IMR-90 (cell line): ENCODE results near the gene HSD17B4. TPM values are rescaled to one million over a fixed set of nuclear protein-coding genes. Genes with fewer than 3 reads are reported as not detected.

Experiments used
- ATAC-seq: fragments of 200-7000 bp; cut with Tn5 transposase; 2 replicates; pipeline ENCODE4 v1.9.1; 2020; ENCODE audit warnings: low read depth, mild to moderate bottlenecking, moderate library complexity
- BruUV-seq: library from RNA; stranded (reverse); fragments of 400-500 nt; replicated peaks from 2 replicates; lab custom pipeline; 2021; lab: Mats Ljungman, UMichigan
- CTCF ChIA-PET: fragments of 300-600 bp; formaldehyde crosslinking; extraction: SDS; loops from one replicate; lab custom pipeline; 2021; ENCODE audit warnings: antibody characterized with exemption; lab: Yijun Ruan, JAX
- POLR2A ChIA-PET: fragments of 300-600 bp; sonication (Branson Sonifier 250); formaldehyde crosslinking; loops from one replicate; lab custom pipeline; 2022; ENCODE audit warnings: antibody characterized with exemption; ENCODE audit not compliant: unreplicated experiment; lab: Charles Lee
- DNase-seq: peaks from one replicate; pipeline ENCODE4 v3.0.0; 2013
- H2AFZ ChIP-seq: replicated peaks from 2 replicates; pipeline ENCODE3; 2013; ENCODE audit warnings: low read length, mild to moderate bottlenecking; ENCODE audit not compliant: poor library complexity
- H2AK5ac ChIP-seq: 2 replicates; pipeline ENCODE4 v1.6.1; 2013; ENCODE audit warnings: low read depth, low read length, inconsistent platforms
- H2AK9ac ChIP-seq: replicated peaks from 2 replicates; pipeline ENCODE3; 2013; ENCODE audit warnings: mild to moderate bottlenecking, low read depth, low read length, moderate library complexity; ENCODE audit not compliant: poor library complexity
- H2BK120ac ChIP-seq: 2 replicates; pipeline ENCODE4 v1.6.1; 2013; ENCODE audit warnings: low read depth, low read length, inconsistent platforms
- H2BK15ac ChIP-seq: 3 replicates; pipeline ENCODE4 v1.6.1; 2013; ENCODE audit warnings: low read depth, low read length, inconsistent platforms
- H2BK20ac ChIP-seq: 2 replicates; pipeline ENCODE4 v1.6.1; 2013; ENCODE audit warnings: low read depth, mild to moderate bottlenecking, inconsistent platforms, low read length, moderate library complexity
- H2BK5ac ChIP-seq: 2 replicates; pipeline ENCODE4 v1.6.1; 2013; ENCODE audit warnings: mild to moderate bottlenecking, low read depth, low read length, inconsistent platforms; ENCODE audit not compliant: poor library complexity, severe bottlenecking
- H3K14ac ChIP-seq: replicated peaks from 2 replicates; pipeline ENCODE4 v1.6.1; 2013; ENCODE audit warnings: low read depth, low read length, inconsistent platforms
- H3K18ac ChIP-seq: 2 replicates; pipeline ENCODE4 v1.6.1; 2013; ENCODE audit warnings: low read depth, low read length, control low read depth
- H3K23ac ChIP-seq: 2 replicates; pipeline ENCODE4 v1.6.1; 2013; ENCODE audit warnings: low read depth, low read length, inconsistent platforms
- H3K27ac ChIP-seq: 2 replicates; pipeline ENCODE4 v1.5.1; 2013; ENCODE audit warnings: mild to moderate bottlenecking, control low read depth, low read length; ENCODE audit not compliant: insufficient read depth
- H3K27me3 ChIP-seq: 2 replicates; pipeline ENCODE4 v1.6.1; 2013; ENCODE audit warnings: low read length; ENCODE audit not compliant: control insufficient read depth, insufficient read depth
- H3K36me3 ChIP-seq: 2 replicates; pipeline ENCODE4 v1.6.1; 2013; ENCODE audit warnings: low read length, mixed read lengths; ENCODE audit not compliant: control insufficient read depth, insufficient read depth
- H3K4ac ChIP-seq: 2 replicates; pipeline ENCODE4 v1.6.1; 2013; ENCODE audit warnings: low read depth, low read length, inconsistent platforms
- H3K4me1 ChIP-seq: 2 replicates; pipeline ENCODE4 v1.6.1; 2013; ENCODE audit warnings: low read length, mixed read lengths; ENCODE audit not compliant: control insufficient read depth, insufficient read depth
- H3K4me2 ChIP-seq: 2 replicates; pipeline ENCODE4 v1.6.1; 2013; ENCODE audit warnings: low read depth, mild to moderate bottlenecking, control low read depth, low read length, moderate library complexity
- H3K4me3 ChIP-seq: 2 replicates; pipeline ENCODE4 v1.5.1; 2013; ENCODE audit warnings: low read depth, mild to moderate bottlenecking, control low read depth, low read length, moderate library complexity; ENCODE audit not compliant: insufficient read depth
- H3K56ac ChIP-seq: 2 replicates; pipeline ENCODE4 v1.6.1; 2013; ENCODE audit warnings: low read length, inconsistent platforms; ENCODE audit not compliant: insufficient read depth; ENCODE audit errors: extremely low read depth
- H3K79me1 ChIP-seq, 2 experiments: 2 replicates each; pipeline ENCODE4 v1.6.1; 2013; ENCODE audit warnings: low read length in 2 of 2, inconsistent platforms in 1 of 2, low read depth in 1 of 2
- H3K9ac ChIP-seq: 2 replicates; pipeline ENCODE4 v1.6.1; 2013; ENCODE audit warnings: low read depth, low read length, control low read depth
- H3K9me1 ChIP-seq: 2 replicates; pipeline ENCODE4 v1.6.1; 2013; ENCODE audit warnings: low read length, inconsistent platforms; ENCODE audit not compliant: insufficient read depth
- H3K9me3 ChIP-seq: 2 replicates; pipeline ENCODE4 v1.6.1; 2013; ENCODE audit warnings: low read length; ENCODE audit not compliant: control insufficient read depth, insufficient read depth
- H4K20me1 ChIP-seq: 2 replicates; pipeline ENCODE4 v1.6.1; 2013; ENCODE audit warnings: low read length, inconsistent platforms; ENCODE audit not compliant: insufficient read depth
- H4K5ac ChIP-seq: 2 replicates; pipeline ENCODE4 v1.6.1; 2013; ENCODE audit warnings: mild to moderate bottlenecking, low read depth, low read length, control low read depth
- H4K8ac ChIP-seq, 2 experiments: 2 replicates each; pipeline ENCODE4 v1.6.1; 2013; ENCODE audit warnings: low read depth in 2 of 2, low read length in 2 of 2, control low read depth in 1 of 2, inconsistent platforms in 1 of 2
- H4K91ac ChIP-seq: 2 replicates; pipeline ENCODE4 v1.6.1; 2013; ENCODE audit warnings: low read depth, low read length, inconsistent platforms; ENCODE audit not compliant: insufficient read depth
- CHD1 ChIP-seq: IDR thresholded peaks from 2 replicates; pipeline ENCODE4 v1.6.1; 2012; ENCODE audit warnings: low read depth, low read length, improper control_type of control experiment
- FOS ChIP-seq: fragments of 150-350 bp; IDR thresholded peaks from 2 replicates; pipeline ENCODE4 v1.6.1; 2016; ENCODE audit warnings: low read depth, low read length
- RCOR1 ChIP-seq: IDR thresholded peaks from 2 replicates; pipeline ENCODE4 v1.6.1; 2012; ENCODE audit warnings: mild to moderate bottlenecking, low read length, improper control_type of control experiment; ENCODE audit not compliant: insufficient replicate concordance
- WGBS, 2 experiments: methylation state at CpG; one replicate each; pipeline versions ENCODE4 v1.1.5 to v1.1.7; 2013; ENCODE audit warnings: missing lambda C conversion rate in 2 of 2; ENCODE audit not compliant: insufficient read length in 1 of 2; ENCODE audit errors: extremely low coverage in 2 of 2; 5-methylcytosine and 5-hydroxymethylcytosine counted together
- dilution Hi-C: fragments of 300-500 bp; cut with HindIII; formaldehyde crosslinking; loops from one replicate; pipeline ENCODE4 v1.14.3; 2018; ENCODE audit warnings: low sequenced_read_pairs; ENCODE audit not compliant: unreplicated experiment
- in situ Hi-C: fragments of 300-500 bp; cut with MboI; formaldehyde crosslinking; loops from 3 replicates; pipeline ENCODE4 v1.14.3; 2019; ENCODE audit warnings: low sequenced_read_pairs, inconsistent platforms, mixed read lengths
- intact Hi-C: fragments of 100-400 bp; cut with micrococcal nuclease; formaldehyde crosslinking; loops from 2 replicates; pipeline ENCODE4 v1.10.0; 2022
- polyA plus RNA-seq, 3 experiments: library from polyadenylated mRNA; depleted of rRNA; stranded (reverse); fragments of >200 nt; gene quantifications; 2 replicates each; pipeline ENCODE4 v1.2.3, GENCODE V29; 2012; ENCODE audit warnings: low replicate concordance in 1 of 3
- total RNA-seq: library from RNA; depleted of rRNA; stranded (reverse); fragments of >200 nt; gene quantifications from 2 replicates; pipeline ENCODE4 v1.2.3, GENCODE V29; 2012
- TF ChIP-seq, protein P1 (sequence below): conservative IDR thresholded peaks from 2 replicates; pipeline ENCODE4 v1.5.1; 2012; ENCODE audit warnings: mild to moderate bottlenecking, low read depth, low read length, improper control_type of control experiment
- TF ChIP-seq, protein P2 (sequence below): fragments of 150-350 bp; IDR thresholded peaks from 2 replicates; pipeline ENCODE4 v1.6.1; 2017; ENCODE audit warnings: mild to moderate bottlenecking, antibody characterized with exemption, low read length, low read depth

Gene HSD17B4
- total and polyA plus RNA-seq, 2 of the 4 experiments (the other 2 are of a cell fraction): 95.1 to 154 TPM

DNA sequence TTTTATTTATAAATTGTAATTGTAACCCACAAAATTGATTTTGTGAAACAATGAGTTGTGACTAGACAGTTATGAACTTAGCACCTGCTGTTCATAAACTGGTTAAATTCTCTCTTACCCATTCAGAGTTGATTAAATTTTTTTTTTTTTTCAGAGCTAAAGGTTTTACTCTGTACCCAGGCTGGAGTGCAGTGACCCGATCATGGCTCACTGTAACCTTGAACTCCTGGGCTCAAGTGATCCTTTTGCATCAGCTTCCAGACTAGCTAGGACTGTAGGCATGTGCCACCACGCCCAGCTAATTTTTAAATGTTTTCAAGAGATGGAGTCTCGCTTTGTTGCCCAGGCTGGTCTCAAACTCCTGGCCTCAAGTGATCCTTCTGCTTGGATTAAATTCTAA, 1.9 kb downstream of the HSD17B4 start:
- in situ Hi-C loops (no loop called here), intact Hi-C loops (no loop called here), dilution Hi-C loops (no loop called here)
- Histone ChIP-seq H2BK5ac (no peak overlapping the region), H4K5ac (no peak overlapping the region), H3K27ac (no peak overlapping the region), H2BK20ac (no peak overlapping the region), H3K4me1 (no peaks in the 10 kb centered on the region), H3K4me3 (no peak overlapping the region), H2AFZ (no peak overlapping the region), H3K36me3 (no peaks in the 10 kb centered on the region), H3K4ac (no peak overlapping the region), H3K18ac (no peak overlapping the region), H2BK120ac (no peak overlapping the region), H2BK15ac (no peak overlapping the region), H2AK9ac (no peak overlapping the region), H3K23ac (no peak overlapping the region), H4K8ac (no peak overlapping the region), H3K9me1 (no peaks in the 10 kb centered on the region), H4K91ac (no peak overlapping the region), H3K56ac (no peak overlapping the region), H4K20me1 (no peaks in the 10 kb centered on the region), H3K14ac (no peak overlapping the region), H3K27me3 (no peaks in the 10 kb centered on the region), H3K9me3 (peaks cover 3% of the 10 kb centered on the region; the same call in 1 of the 2 replicates), H3K4me2 (no peak overlapping the region), H3K79me1 (peaks cover 9 to 22% of the 10 kb centered on the region in 2 experiments; a peak in 3 of 4 replicates), H2AK5ac (no peak overlapping the region), H3K9ac (no peak overlapping the region)
- no TSS peak for BruUV-seq
- DNase-seq: no peak
- POLR2A ChIA-PET: no interaction called here
- ATAC-seq: no peak
- 100% methylated on average over 3 of the region's 3 CpGs; no CpG with 5 or more reads in 1 of the 2 experiments for WGBS, 2 experiments
- TF ChIP-seq FOS: no peak
- TF ChIP-seq RCOR1: no peak
- TF ChIP-seq, protein P1, sequence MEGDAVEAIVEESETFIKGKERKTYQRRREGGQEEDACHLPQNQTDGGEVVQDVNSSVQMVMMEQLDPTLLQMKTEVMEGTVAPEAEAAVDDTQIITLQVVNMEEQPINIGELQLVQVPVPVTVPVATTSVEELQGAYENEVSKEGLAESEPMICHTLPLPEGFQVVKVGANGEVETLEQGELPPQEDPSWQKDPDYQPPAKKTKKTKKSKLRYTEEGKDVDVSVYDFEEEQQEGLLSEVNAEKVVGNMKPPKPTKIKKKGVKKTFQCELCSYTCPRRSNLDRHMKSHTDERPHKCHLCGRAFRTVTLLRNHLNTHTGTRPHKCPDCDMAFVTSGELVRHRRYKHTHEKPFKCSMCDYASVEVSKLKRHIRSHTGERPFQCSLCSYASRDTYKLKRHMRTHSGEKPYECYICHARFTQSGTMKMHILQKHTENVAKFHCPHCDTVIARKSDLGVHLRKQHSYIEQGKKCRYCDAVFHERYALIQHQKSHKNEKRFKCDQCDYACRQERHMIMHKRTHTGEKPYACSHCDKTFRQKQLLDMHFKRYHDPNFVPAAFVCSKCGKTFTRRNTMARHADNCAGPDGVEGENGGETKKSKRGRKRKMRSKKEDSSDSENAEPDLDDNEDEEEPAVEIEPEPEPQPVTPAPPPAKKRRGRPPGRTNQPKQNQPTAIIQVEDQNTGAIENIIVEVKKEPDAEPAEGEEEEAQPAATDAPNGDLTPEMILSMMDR: no peak
- TF ChIP-seq, protein P2, sequence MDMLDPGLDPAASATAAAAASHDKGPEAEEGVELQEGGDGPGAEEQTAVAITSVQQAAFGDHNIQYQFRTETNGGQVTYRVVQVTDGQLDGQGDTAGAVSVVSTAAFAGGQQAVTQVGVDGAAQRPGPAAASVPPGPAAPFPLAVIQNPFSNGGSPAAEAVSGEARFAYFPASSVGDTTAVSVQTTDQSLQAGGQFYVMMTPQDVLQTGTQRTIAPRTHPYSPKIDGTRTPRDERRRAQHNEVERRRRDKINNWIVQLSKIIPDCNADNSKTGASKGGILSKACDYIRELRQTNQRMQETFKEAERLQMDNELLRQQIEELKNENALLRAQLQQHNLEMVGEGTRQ: no peak
- no peak for TF ChIP-seq CHD1
- CTCF ChIA-PET: no interaction called here
